Tibial nerve (tissue), 3 donors: ENCODE measurements around the gene STK17B.

Source experiments
- CTCF ChIP-seq, 5 experiments: fragments of 200-600 bp in 3 of 5; fragments of 450-650 bp in 2 of 5; sonication (generic) in 3 of 5; IDR thresholded peaks; one replicate each; pipeline ENCODE4 v1.5.1; 2016 to 2019; ENCODE audit warnings: antibody characterized with exemption in 5 of 5, mild to moderate bottlenecking in 3 of 5, moderate library complexity in 2 of 5
- POLR2A ChIP-seq, 2 donors: fragments of 450-650 bp; IDR thresholded peaks; one replicate each; pipeline ENCODE4 v1.6.1; 2017; ENCODE audit warnings: antibody characterized with exemption in 2 of 2, mild to moderate bottlenecking in 2 of 2, moderate library complexity in 2 of 2

- no peak for TF ChIP-seq CTCF (IDR thresholded peaks at IDR 0.05)
- no peak for TF ChIP-seq POLR2A (IDR thresholded peaks at IDR 0.05)
Observed at GRCh38 chr2:196128749-196129148, 42.6 kb downstream of the STK17B start.
